Ramos (cell line): ENCODE results near the gene F2RL1.
"Not testable (repeated sequence)": the region's sequence is repeated elsewhere in the genome, so short reads cannot be mapped to it uniquely, and the experiment has no call there.

ENCODE experiments used
- in situ Hi-C: fragments of 300-500 bp; cut with MboI; formaldehyde crosslinking; loops from one replicate; pipeline ENCODE4 v1.14.3; 2022; ENCODE audit warnings: low sequenced_read_pairs; ENCODE audit not compliant: unreplicated experiment

The F2RL1 gene

DNA sequence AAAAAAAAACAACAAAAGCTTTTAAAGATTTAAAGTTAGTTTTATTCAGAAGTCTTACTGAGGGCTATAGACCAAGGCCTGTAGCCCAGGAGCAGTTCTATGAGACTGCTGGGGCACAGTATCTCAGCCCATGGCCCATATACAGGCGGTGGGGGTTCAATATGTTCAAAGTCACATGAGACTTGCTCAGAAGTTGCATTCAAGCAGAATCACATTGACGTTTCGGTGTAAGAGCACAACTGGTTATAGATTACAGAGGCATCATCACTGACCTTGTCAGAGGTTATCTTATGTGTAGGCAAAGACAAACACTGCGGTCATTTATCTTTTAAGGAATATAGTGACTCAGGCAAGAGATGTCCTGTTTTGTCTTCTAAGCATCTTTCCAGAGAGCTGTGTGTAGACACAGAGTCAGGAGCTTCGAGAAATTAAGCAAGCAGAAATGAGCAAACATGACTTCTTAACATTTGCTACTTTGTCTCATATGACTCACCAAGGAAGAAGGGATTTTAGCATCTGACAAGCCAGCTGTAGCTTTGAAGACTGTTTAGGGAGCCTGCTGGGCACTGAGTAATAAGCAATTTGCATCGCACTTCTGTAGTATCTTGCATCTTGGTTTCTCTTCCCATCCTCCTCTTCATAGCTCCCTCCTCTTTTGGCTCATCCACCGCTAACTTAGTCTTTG lies 12.9 kb upstream of the F2RL1 start:
- in situ Hi-C loops = no loop called here

DNA sequence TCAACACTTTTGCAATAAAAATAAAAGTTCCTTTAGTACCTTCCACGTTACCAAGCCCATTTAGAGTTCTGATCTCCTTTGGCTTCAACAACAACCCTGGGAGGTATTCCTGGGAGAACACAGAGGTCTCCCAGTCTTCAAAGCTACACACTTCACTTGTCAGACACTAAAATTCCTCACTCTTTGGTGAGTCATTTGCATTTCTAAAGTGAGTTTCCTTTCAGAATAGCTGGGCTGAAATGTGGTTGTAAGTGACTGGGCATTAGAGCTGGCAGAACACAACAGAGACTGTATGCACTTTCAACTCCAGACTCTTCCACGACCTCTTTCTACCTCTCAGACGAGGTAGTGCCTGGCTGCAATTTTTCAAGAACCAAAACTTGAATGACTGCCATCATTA lies 11.5 kb upstream of the F2RL1 start:
- in situ Hi-C loops = no loop called here

DNA sequence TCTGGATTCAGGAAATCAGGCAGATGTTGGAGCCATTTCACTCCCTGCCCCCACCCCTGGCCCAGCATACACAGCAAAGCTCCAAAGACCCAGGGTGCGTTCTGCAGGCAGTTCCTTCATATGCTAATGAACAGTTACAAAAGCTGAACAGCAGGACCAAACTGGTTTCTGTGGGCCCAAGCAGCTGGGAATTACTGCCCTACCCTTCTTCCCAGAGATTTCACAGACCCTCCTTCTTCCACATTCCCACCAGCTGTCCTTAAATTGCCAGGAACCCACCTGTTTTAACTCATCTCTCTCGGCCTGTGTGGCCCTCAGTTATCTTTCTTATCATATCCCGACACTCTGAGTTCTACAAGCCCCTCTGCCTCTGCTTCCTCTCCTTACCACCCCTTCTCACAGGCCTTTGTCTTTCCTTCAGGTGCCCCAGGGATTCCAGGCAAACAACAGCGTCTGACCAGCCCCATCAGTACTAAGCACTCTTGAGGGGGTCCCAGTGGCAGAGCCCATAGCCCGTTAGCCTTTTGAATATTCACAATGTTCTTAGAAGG lies 10.6 kb upstream of the F2RL1 start:
- in situ Hi-C loops = no loop called here

DNA sequence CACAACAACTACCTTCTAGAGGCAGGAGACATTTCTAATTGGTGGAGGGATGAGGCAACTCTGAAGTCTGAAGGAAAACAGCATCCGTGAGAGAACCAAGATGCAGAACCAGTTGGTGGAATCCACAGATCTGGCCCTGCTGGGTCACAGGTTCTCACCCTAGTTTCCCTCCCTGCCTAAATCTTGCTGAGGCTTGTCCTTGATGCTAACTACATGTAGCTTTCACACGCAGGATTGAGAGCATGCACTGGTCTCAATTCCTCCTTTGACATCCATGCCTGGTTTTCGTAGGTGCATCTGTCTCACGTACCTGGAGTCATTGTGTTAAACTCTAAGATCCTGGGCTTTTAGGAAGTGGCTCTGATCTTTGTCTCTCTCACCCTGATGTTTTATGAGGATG lies 9.7 kb upstream of the F2RL1 start:
- in situ Hi-C loops = no loop called here

DNA sequence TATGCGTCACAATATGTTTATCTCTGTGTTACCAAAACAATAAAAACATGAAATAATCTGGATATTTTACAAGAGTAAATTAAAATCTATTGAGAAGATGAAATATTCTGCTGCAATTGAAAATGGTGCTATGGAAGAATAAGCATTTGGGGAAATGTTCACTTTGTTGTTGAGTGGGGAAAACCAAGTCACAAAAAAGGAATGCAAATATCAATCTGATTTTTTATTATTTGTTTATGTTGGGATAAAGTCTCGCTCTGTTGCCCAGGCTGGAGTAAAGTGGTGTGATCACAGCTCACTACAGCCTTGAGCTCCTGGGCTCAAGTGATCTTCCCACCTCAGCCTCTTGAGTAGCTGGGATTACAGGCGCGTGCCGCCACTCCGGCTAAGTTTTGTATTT lies 8.6 kb upstream of the F2RL1 start:
- in situ Hi-C loops = no loop called here

DNA sequence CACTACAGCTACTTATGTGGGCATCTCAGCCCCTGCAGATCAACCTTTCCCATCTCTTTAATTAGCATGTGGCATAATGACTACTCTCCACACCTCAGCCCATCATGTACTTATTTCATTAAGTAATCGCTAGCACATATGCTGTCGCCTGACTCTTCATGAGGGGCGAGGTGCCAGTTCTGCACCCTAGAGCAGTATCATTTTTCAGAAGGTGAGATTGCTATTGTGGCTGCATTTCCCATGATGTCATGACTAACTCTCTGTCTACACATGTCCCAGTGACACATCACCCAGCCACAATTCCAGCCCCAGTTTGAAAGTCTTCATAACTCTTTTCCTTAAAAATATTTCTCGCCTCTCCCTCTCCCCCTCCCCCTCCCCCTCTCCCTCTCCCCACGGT lies 7.6 kb upstream of the F2RL1 start:
- in situ Hi-C loops = no loop called here

DNA sequence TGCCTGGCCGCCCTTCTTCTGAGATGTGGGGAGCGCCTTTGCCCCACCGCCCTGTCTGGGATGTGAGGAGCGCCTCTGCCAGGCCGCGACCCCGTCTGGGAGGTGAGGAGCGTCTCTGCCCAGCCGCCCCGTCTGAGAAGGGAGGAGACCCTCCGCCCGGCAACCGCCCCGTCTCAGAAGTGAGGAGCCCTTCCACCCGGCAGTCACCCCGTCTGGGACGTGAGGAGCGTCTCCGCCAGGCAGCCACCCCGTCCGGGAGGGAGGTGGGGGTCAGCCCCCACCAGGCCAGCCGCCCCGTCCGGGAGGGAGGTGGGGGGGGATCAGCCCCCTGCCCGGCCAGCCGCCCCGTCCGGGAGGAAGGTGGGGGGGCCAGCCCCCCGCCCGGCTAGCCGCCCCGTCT lies 6.6 kb upstream of the F2RL1 start:
- in situ Hi-C loops = not testable (repeated sequence)

DNA sequence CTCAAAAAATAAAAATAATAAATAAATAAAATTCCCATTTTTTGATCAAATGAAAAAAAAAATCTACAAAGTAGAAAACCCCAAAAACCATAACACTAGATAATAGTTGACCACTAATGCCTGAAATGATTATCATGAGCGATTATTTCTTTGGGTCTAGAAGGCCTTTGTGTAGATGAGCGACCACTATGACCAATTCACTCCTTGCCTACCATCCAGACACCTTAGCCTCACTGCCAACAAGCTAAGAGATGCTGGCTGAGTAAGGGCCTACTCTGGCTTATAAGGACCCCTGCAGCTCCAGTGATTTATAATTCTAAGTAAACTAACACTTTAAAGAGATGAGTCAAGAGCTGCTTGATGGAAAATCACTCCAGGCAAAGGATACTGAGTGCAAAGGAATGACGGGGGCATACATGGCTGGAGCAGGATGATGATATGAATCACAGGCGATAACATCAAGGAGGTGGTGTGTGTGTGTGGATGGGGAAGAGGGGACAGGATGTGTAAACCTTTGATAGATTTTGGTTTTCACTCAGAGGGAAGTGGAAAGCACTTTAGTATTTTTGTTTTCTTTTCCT lies 4.8 kb upstream of the F2RL1 start:
- in situ Hi-C loops = no loop called here

DNA sequence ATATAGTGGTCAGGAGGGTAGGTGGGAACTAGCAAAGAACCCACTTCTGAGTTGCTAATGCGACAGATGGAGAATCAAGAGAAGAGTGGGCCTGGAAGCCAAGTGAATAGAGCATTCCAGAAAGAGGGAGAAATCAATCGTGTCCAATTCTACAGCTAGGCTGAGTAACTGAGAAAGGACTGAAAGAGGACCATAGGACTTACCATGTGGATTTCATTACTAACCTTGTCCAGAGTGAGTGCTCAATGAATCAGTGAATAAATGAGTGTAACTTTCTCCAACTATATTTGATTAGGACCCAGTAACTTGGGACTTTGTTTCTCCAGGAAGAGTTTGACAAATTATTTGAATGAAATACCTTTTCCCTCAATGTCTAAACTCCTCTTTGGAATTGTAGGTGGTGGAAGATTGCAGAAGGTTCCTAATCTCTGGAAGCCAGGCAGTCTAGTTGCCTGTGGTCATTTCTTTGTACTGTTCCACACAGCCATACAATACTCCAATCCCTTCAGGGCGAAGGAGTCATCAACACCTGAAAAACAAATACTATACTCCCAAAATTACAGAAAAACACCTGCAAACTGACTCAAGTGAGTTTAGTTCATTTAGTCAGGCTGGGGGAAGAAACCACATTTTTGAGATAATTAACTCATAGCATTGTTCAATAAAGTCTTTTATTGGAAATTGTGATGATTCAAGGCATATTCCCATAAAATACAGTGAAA lies 2.6 kb upstream of the F2RL1 start:
- in situ Hi-C loops = no loop called here

DNA sequence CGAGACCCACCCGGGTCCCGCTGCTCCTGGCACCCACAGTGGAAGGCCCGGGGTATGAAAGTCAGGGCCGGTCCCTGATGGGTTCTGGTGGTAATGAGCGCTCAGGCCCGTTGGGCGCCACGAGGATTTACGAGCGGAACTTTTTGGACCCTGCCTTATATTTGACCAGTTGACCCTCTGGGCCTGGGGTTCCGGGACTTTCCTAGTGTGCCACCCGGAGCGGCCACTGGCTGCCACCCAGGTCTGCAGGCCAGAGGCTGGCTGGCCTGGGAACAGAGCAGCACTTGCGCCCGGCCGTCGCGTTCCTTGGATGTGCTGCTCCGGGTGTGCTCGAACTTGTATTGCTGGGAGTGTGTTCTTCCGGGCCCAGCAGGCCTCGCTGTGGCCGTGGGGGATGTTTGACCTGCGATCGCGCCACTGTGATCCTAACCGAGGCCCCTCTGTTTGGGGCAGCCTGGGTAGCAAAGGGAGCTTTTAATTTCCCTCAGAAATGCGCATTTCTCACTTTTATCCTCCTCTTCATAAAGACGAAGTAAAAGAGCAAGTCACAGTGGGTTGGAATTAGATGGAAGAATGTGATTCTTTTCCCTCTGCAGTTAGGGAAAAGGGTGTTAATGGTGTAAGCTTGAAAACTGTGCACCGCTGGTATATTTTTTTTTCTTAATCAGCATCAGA lies 1.2 kb downstream of the F2RL1 start:
- in situ Hi-C loops = no loop called here

DNA sequence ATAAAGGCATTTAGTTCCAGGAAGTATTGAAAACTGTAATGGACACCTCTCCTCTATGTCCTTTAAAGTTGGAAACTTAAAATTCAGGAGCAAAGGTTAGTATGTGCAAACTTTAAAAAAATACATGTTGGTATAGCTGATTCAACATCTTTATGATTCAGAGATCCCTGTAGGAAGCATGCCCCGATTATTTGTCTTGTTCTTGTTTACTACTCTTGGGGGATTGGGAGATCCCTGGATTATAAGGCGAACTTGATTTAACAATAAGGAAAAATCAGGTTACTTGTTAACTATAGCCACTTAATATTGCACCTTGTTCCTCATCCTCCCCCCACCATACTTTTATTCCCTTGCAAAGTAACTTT lies 1.7 kb downstream of the F2RL1 start:
- in situ Hi-C loops = no loop called here

DNA sequence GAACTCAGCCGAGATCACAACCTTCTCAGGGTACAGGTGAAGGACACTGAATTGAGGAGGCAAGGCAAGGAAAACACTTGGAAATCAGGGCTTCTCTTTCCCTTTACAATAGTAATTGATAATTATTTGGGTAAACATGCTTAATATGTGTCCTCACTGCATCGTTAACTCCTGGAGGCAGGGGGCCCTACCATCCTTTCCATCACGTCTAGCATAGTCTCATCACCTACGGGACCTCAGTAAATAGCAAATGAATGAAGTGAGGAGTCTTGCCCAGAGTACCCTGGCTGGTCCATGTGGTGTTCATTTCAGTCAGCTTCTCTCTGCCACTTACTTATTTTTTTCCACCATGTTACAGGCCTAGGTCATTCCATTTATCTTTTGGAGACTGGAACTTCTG lies 2.3 kb downstream of the F2RL1 start:
- in situ Hi-C loops = no loop called here

DNA sequence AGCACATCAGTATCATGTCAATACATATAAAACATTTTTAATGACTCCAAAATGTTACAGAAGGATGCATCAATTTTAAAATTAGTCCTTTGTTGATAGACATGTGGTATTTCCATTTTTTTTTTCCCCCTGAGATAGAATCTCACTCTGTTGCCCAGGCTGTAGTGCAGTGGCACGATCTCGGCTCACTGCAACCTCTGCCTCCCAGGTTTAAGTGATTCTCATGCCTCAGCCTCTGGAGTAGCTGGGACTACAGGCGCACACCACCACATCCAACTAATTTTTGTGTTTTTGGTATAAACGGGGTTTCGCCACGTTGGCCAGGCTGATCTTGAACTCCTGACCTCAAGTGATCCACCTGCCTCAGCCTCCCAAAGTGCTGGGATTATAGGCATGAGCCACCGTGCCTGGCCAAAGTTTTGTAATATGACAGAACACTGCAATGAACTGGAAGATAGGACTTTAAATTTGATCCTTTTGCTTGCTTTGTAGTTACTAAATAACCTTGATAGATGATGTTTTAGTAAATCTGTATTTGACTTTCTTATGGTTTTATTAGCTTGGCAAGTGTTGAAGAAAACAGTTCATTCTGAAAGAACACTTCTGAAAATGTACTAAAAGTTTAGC lies 3.4 kb downstream of the F2RL1 start:
- in situ Hi-C loops = not testable (repeated sequence)

DNA sequence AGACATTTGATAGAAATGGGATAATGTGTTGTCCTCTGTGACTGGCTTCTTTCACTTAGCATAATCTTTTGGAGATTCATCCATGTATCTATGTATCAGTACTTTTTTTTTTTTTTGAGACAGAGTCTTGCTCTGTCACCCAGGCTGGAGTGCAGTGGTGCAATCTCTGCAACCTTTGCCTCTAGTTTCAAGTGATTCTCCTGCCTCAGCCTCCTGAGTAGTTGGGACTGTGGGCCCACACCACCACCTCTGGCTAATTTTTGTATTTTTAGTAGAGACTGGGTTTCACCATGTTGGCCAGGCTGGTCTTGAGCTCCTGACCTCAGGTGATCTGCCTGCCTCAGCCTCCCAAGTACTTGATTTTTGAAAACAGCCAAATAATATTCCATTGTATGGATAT lies 7.6 kb downstream of the F2RL1 start:
- in situ Hi-C loops = not testable (repeated sequence)

DNA sequence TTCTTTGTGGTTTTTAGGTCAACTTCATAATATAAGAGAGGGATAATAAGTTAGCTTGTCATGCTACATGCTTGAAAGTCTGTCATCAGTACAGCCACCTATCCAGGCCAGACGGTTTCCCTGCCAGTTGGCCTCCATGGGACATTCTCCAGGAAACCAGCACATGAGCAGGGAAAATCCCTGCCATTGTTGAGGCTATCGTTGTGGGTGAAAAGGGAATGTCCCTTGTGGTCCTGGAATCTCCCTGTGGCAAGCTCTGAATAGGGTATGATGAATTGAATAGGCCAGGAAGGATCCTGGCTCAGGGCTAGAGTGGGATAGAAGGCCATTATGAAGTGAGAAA lies 12.3 kb downstream of the F2RL1 start:
- in situ Hi-C loops = no loop called here

DNA sequence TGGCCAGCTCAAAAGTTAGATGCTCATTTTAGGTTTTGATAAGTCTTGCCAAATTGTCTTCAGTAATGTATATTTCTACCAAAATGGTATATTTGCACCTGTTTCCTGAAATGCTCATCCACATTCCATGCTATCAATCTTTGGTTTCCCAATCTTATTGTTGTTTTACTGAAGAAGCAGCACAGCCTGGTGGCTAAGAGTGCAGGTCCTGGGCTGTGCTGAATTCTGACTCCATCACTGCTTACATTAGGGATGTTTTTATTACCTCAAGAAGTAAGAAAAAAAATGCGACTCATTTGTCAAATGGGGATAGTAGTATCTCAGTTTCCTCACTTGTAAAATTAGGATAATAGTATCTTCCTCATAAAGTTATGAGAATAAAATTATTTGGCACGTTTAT lies 17.4 kb downstream of the F2RL1 start:
- in situ Hi-C loops = no loop called here

DNA sequence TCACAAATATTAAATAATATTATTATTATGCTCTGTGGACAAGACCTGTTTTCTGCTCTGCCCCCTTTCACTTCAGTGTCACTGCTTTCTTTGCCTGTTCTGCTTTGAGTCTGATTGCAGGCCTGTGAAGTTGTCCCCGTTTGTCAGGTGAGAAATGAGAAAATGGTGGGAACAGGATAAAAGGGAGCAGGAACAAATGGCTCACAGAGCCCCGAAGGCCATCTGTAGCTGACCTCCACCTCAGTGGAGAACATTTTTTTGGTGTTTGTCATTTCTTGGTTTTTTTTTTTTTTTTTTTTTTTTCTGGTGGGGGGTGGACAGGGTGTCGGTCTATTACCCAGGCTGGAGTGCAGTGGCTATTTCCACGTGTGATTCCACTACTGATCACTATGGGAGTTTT lies 17.8 kb downstream of the F2RL1 start:
- in situ Hi-C loops = no loop called here

DNA sequence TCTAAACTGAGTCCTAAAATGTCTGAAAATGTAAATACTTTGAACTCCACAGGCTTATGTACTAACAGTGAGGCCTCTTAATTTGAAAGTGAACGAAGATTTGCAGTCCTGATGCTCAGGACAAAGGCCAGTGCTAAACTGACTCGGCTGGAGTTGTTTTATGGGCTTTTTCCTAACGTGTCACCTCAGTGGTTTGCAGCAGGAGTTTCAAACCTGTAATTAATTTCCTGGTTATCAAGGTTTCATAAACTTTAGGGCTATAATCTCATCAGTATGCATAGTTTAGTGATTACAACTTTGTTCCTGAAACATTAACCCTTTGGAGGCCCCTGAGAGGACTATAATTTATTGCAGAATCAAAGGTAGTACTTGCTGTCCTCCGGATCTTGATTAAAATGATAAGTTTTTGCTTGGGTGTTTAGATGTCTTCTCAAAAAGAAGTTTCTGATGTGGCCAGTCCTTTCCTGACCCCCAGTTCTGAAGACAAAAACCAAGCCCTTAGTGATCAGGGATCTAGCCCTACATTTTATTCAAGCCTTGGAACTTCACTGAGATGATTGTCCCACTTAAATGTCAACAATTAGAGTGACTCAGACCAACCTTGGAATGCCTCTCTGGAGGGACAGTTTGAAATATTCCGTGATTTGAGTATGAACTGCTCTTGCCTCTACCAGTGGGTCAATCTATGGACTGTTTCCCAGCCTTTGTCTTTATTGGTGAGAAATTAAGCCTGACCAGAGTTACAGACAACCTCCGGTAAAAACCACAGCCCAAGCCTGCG lies 19.8 kb downstream of the F2RL1 start:
- in situ Hi-C loops = no loop called here

DNA sequence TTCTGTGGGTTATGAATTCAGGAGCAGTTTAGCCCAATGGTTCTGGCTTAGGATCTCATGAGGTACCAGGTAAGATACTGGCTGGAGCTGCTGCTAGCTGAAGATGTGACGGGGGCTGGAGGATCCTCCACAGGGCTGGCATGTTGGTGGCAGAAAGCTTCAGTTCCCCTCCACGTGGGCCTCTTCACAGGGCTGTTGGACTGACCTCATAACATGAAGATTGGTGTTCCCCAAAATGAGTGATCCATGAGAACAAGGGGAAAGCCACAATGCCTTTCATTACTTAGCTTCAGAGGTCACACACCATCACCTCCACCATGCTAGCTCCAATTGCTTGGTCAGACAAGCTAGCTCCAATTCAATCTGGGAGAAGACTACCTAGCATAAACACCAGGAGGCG lies 22.5 kb downstream of the F2RL1 start:
- in situ Hi-C loops = no loop called here

DNA sequence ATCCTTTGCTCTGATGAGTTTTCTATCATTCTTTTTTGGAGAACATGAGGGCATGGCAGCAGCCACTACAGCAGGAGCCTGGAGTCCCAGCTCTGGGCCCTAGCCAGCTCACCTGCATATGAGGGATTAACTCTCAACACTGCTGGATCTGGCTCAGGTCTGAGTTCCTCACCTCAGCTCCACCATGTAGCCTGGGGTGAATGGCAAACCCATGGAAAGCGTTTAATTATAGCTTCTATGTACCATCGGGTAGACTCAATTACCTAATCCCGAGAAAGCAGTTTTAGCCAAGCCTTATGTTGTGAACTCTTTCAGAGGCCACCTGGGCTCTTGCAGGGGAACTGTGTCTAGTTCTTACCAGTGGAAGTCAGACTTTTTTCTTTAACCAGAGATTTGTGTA lies 27.1 kb downstream of the F2RL1 start:
- in situ Hi-C loops = no loop called here
